Heart left ventricle (tissue), 16 donors: ENCODE data around the gene USP17L24. TPM values are rescaled to one million over a fixed set of nuclear protein-coding genes. Genes with fewer than 3 reads are reported as not detected.
"Not testable (repeated sequence)": the region's sequence is repeated elsewhere in the genome, so short reads cannot be mapped to it uniquely, and the experiment has no call there.

Source experiments
- ATAC-seq, 4 donors: fragments of 200-7000 bp; cut with Tn5 transposase; one replicate each; pipeline ENCODE4 v1.9.1; 2020 to 2022; ENCODE audit warnings: moderate library complexity in 4 of 4, mild to moderate bottlenecking in 3 of 4, moderate number of reproducible peaks in 1 of 4
- DNase-seq, 5 donors: peaks; one replicate each; pipeline ENCODE4 v3.0.0-alpha.2; 2020
- H3K27ac ChIP-seq, 12 donors: fragments of 200-600 bp; sonication (generic) in 4 of 12; one replicate each; pipeline versions ENCODE4 v1.5.0 to v1.8.0; 2016 to 2022; ENCODE audit warnings: mild to moderate bottlenecking in 2 of 12
- H3K27me3 ChIP-seq, 9 donors: fragments of 200-600 bp; sonication (generic) in 2 of 9; one replicate each; pipeline versions ENCODE4 v1.5.1 to v1.8.0; 2016 to 2022; ENCODE audit warnings: mild to moderate bottlenecking in 3 of 9
- H3K36me3 ChIP-seq, 9 donors: fragments of 200-600 bp; sonication (generic) in 2 of 9; one replicate each; pipeline versions ENCODE4 v1.5.0 to v1.8.0; 2018 to 2022; ENCODE audit warnings: mild to moderate bottlenecking in 2 of 9
- H3K4me1 ChIP-seq, 12 donors: fragments of 200-600 bp; sonication (generic) in 4 of 12; one replicate each; pipeline versions ENCODE4 v1.5.0 to v1.8.0; 2016 to 2022; ENCODE audit warnings: mild to moderate bottlenecking in 3 of 12
- H3K4me3 ChIP-seq, 12 donors: fragments of 200-600 bp; sonication (generic) in 4 of 12; one replicate each; pipeline versions ENCODE4 v1.5.0 to v1.8.0; 2017 to 2022; ENCODE audit warnings: mild to moderate bottlenecking in 9 of 12, moderate library complexity in 4 of 12
- H3K9me3 ChIP-seq, 12 donors: fragments of 200-600 bp; sonication (generic) in 4 of 12; one replicate each; pipeline versions ENCODE4 v1.5.0 to v1.8.0; 2016 to 2022; ENCODE audit warnings: mild to moderate bottlenecking in 1 of 12
- WGBS, 4 donors: extraction: QIAGEN DNeasy Blood & Tissue Kit in 2 of 4; methylation state at CpG; one replicate each; pipeline versions ENCODE4 v1.1.5 to v1.1.7; 2013 to 2018; 5-methylcytosine and 5-hydroxymethylcytosine counted together
- intact Hi-C, 10 donors: fragments of 100-400 bp; cut with DNase I; formaldehyde crosslinking; loops; one replicate each; pipeline versions ENCODE4 v1.11.1 to v1.14.2; 2022
- long read RNA-seq, 3 donors: library from polyadenylated mRNA; unstranded; transcript quantifications; one replicate each; pipeline ENCODE4 v2.0.0, GENCODE V29; 2020 to 2021
- polyA plus RNA-seq, 2 donors: library from polyadenylated mRNA; stranded (reverse); fragments of 200-250 nt; gene quantifications; one replicate each; pipeline ENCODE4 v1.2.3, GENCODE V29; 2013
- total RNA-seq, 9 donors: library from RNA; depleted of rRNA in 2 of 9; stranded (reverse); fragments of >200 nt in 2 of 9; fragmentation: NEBNext Ultra II Directional in 3 of 9; extraction: Animal tissue kit (Norgen Biotek cat#: 25700) in 3 of 9; gene quantifications; one replicate each; pipeline versions ENCODE4 v1.1.0 to v1.2.4, GENCODE V29; 2016 to 2023
- donor health status: ischemic (EF 13 %, LVEDD 7.1; RV severe dilation, severe dysfunction).
- donor health status: healthy with polysubstance abuse.
- donor health status: DM: no; HTN: yes; CAD: no.
- donor health status: DM: no; HTN: no; CAD: no.
- donor health status: ischemic (EF 25% LVEDD 6.9; RV normal size, moderate dysfunction).
- donor health status: ischemic (EF 25% LVEDD 5.7; RV mildly dilated, moderate dysfunction).
- donor health status: healthy.
- donor health status: DM: yes; HTN: yes; CAD: no.
- donor health status: ischemic (EF 35%, LVEDD 5.7; RV mildly dilated, moderate dysfunction).
- donor health status: nonischemic (EF 11% LVEDD 7.7; RV severe dilation, severe dysfunction).
- donor health status: DM: yes; HTN: yes; CAD: no.
- donor health status: PGD.
- donor health status: ischemic (EF 29% LVEDD 5.4; RV normal size, mild dysfunction).
- donor health status: nonischemic (EF 23%, LVEDD 6.1; RV moderate dilation, normal function).

USP17L24 gene
- total RNA-seq (not detected), polyA plus RNA-seq (not detected)
- long read RNA-seq, donor 1, result 0 reads
- long read RNA-seq, donor 2, result 0 reads
- long read RNA-seq, donor 3, result 0 reads

GRCh38 chr4:9324865-9325264 is at the start of gene USP17L24:
TSS of gene USP17L24 (plus strand) at chr4:9325165. CDS start at chr4:9325165, 0 bp downstream.
- intact Hi-C loops, ATAC-seq: not testable (repeated sequence)
- WGBS, 4 donors, result no CpG with 5 or more reads among the region's 15 CpGs

GRCh38 chr4:9324191-9324590 is 774 bp upstream of the USP17L24 start:
- DNase-seq, intact Hi-C loops, ATAC-seq, H3K27me3 ChIP-seq, H3K27ac ChIP-seq, H3K4me3 ChIP-seq, H3K36me3 ChIP-seq, H3K4me1 ChIP-seq, H3K9me3 ChIP-seq: not testable (repeated sequence)
- WGBS, 4 donors, result 77 to 86% (median 85%) methylated on average over 1 to 5 of the region's 13 CpGs

More at GRCh38 chr4:9324865-9325264, at the start of gene USP17L24:
- not testable (repeated sequence) for H3K27ac ChIP-seq, H3K4me1 ChIP-seq, DNase-seq, H3K36me3 ChIP-seq, H3K4me3 ChIP-seq, H3K9me3 ChIP-seq, H3K27me3 ChIP-seq

- intact Hi-C loops, H3K4me1 ChIP-seq, DNase-seq, H3K9me3 ChIP-seq, H3K4me3 ChIP-seq, H3K27me3 ChIP-seq, H3K27ac ChIP-seq, ATAC-seq, H3K36me3 ChIP-seq: not testable (repeated sequence)
- no CpG with 5 or more reads among the region's 15 CpGs for whole genome bisulfite sequencing, 4 donors
Measured at GRCh38 chr4:9329611-9330010, 4.6 kb downstream of the USP17L24 start, which contains the start of gene USP17L25. TSS of gene USP17L25 (plus strand) at chr4:9329911. CDS start at chr4:9329911, 0 bp downstream.

- H3K9me3 ChIP-seq, H3K4me1 ChIP-seq, intact Hi-C loops, DNase-seq, ATAC-seq, H3K4me3 ChIP-seq, H3K27me3 ChIP-seq, H3K27ac ChIP-seq, H3K36me3 ChIP-seq: not testable (repeated sequence)
- 94% methylated on average over 10 of the region's 15 CpGs; no CpG with 5 or more reads in 3 of the 4 donors for WGBS, 4 donors
Measured at GRCh38 chr4:9334358-9334757, 9.4 kb downstream of the USP17L24 start, which contains the start of gene USP17L26. TSS of gene USP17L26 (plus strand) at chr4:9334658. CDS start at chr4:9334658, 0 bp downstream.

- H3K4me3 ChIP-seq, H3K36me3 ChIP-seq, H3K27ac ChIP-seq, DNase-seq, ATAC-seq, intact Hi-C loops, H3K27me3 ChIP-seq, H3K4me1 ChIP-seq, H3K9me3 ChIP-seq: not testable (repeated sequence)
- WGBS, 4 donors, result no CpG with 5 or more reads among the region's 15 CpGs
Measured at GRCh38 chr4:9339103-9339502, 14.1 kb downstream of the USP17L24 start, which contains the start of gene USP17L5. TSS of gene USP17L5 (plus strand) at chr4:9339403. CDS start at chr4:9339403, 0 bp downstream.

- ATAC-seq, DNase-seq, intact Hi-C loops, H3K27me3 ChIP-seq, H3K9me3 ChIP-seq, H3K36me3 ChIP-seq, H3K27ac ChIP-seq, H3K4me1 ChIP-seq, H3K4me3 ChIP-seq: not testable (repeated sequence)
- no CpG with 5 or more reads among the region's 15 CpGs for WGBS, 4 donors
Measured at GRCh38 chr4:9343848-9344247, 18.9 kb downstream of the USP17L24 start, which contains the start of gene USP17L27. TSS of gene USP17L27 (plus strand) at chr4:9344148. CDS start at chr4:9344148, 0 bp downstream.

GRCh38 chr4:9348593-9348992 is 23.6 kb downstream of the USP17L24 start, which contains the start of gene USP17L28:
TSS of gene USP17L28 (plus strand) at chr4:9348893. CDS start at chr4:9348893, 0 bp downstream.
- H3K4me3 ChIP-seq, H3K27ac ChIP-seq, intact Hi-C loops, H3K4me1 ChIP-seq, DNase-seq, ATAC-seq, H3K27me3 ChIP-seq, H3K36me3 ChIP-seq, H3K9me3 ChIP-seq: not testable (repeated sequence)
- WGBS, 4 donors, result no CpG with 5 or more reads among the region's 15 CpGs

GRCh38 chr4:9350866-9351265 is 25.9 kb downstream of the USP17L24 start:
- DNase-seq, result peak in 1 of 5 donors; percentile 77
- H3K27me3 ChIP-seq, intact Hi-C loops, H3K4me3 ChIP-seq, ATAC-seq, H3K9me3 ChIP-seq, H3K27ac ChIP-seq, H3K36me3 ChIP-seq, H3K4me1 ChIP-seq: not testable (repeated sequence)
- WGBS, 4 donors, result 92 to 95% methylated on average over 13 of the region's 18 CpGs; no CpG with 5 or more reads in 2 of the 4 donors

GRCh38 chr4:9353338-9353737 is 28.4 kb downstream of the USP17L24 start, which contains the start of gene USP17L29:
TSS of gene USP17L29 (plus strand) at chr4:9353638. CDS start at chr4:9353638, 0 bp downstream.
- intact Hi-C loops, H3K4me1 ChIP-seq, H3K9me3 ChIP-seq, H3K36me3 ChIP-seq, ATAC-seq, H3K27me3 ChIP-seq, H3K27ac ChIP-seq, H3K4me3 ChIP-seq, DNase-seq: not testable (repeated sequence)
- no CpG with 5 or more reads among the region's 15 CpGs for WGBS, 4 donors

- intact Hi-C loops, H3K4me1 ChIP-seq, H3K9me3 ChIP-seq, H3K36me3 ChIP-seq, ATAC-seq, DNase-seq, H3K27ac ChIP-seq, H3K27me3 ChIP-seq, H3K4me3 ChIP-seq: not testable (repeated sequence)
- WGBS, 4 donors, result no CpG with 5 or more reads among the region's 15 CpGs
Measured at GRCh38 chr4:9362829-9363228, 37.9 kb downstream of the USP17L24 start, which contains the start of gene USP17L30. TSS of gene USP17L30 (plus strand) at chr4:9363129. CDS start at chr4:9363129, 0 bp downstream.
